HG02678 (cell line): ENCODE data around the gene NAT16.
"Not testable (repeated sequence)": the region's sequence is repeated elsewhere in the genome, so short reads cannot be mapped to it uniquely, and the experiment has no call there.

Source experiments
- ATAC-seq: cut with Tn5 transposase; IDR thresholded peaks from one replicate; pipeline ENCODE4 v1.9.1; 2021; ENCODE audit warnings: mild to moderate bottlenecking, moderate library complexity; ENCODE audit not compliant: unreplicated experiment

Gene NAT16

DNA sequence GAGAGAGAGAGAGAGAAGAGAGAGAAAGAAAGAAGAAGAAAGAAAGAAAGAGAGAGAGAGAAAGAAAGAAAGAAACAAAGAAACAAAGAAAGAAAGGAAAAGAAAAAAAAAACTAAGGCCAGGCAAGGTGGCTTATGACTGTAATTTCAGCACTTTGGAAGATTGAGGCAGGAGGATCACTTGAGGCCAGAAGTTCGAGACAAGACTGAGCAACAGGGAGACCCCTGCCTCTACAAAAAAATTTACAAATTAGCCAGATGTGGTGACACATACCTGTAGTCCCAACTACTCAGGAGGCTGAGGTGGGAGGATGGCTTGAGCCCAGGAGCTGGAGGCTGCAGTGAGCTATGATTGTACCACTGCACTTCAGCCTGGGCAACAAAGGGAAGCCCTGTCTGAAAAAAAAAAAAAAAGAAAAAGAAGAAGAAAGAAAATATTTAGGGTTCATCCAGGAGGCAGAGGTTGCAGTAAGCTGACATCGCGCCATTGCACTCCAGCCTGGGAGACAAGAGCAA, 50.4 kb downstream of the NAT16 start:
- no peak for ATAC-seq

- no peak for ATAC-seq
Observed at GRCh38 chr7:101128040-101128834, 51.9 kb downstream of the NAT16 start.

DNA sequence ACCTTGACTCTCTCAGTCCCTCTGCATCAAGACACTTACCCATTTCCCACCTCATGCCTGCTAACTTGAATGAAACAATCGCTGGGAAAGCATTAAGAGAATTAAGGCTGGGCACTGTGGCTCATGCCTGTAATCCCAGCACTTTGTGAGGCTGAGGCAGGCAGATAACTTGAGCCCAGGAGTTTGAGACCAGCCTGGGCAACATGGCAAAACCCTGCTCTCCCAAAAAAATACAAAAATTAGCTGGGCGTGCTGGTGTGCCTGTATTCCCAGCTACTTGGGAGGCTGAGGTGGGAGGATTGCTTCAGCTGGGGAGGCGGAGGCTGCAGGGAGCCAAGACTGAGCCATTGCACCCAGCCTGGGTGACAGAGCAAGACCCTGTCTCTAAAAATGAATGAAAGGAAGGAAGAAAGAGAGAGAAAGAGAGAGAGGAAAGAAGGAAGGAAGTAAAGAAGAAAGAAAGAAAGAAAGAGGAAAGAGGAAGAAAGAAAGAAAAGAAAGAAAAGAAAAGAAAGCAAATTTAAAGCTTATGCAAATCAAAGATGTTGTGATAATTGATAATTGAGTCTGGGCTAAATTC, 52.5 kb downstream of the NAT16 start:
- no peak for ATAC-seq

DNA sequence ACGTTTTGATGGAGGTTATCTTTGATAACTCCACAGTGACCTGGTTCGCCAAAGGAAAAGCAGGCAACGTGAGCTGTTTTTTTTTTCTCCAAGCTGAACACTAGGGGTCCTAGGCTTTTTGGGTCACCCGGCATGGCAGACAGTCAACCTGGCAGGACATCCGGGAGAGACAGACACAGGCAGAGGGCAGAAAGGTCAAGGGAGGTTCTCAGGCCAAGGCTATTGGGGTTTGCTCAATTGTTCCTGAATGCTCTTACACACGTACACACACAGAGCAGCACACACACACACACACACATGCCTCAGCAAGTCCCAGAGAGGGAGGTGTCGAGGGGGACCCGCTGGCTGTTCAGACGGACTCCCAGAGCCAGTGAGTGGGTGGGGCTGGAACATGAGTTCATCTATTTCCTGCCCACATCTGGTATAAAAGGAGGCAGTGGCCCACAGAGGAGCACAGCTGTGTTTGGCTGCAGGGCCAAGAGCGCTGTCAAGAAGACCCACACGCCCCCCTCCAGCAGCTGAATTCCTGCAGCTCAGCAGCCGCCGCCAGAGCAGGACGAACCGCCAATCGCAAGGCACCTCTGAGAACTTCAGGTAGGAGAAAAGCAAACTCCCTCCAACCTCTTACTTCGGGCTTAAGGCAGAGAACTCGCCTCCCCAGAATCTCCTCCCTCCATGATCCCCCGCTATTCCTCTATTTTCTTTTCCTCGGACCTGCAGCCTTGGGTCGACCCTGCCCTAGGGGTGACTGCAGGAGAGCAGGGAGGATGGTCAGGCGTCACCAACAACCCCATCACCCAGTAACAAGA, 53.2 kb downstream of the NAT16 start, which contains the start of gene SERPINE1:
TSS of gene SERPINE1 (plus strand) at position 454 of the 809 bp plus-strand sequence. CDS start 1,290 bp downstream, outside the sequence.
- ATAC-seq = peak; percentile 52

- peak; percentile 43 for ATAC-seq
Observed at GRCh38 chr7:101125989-101126650, 54.0 kb downstream of the NAT16 start.

DNA sequence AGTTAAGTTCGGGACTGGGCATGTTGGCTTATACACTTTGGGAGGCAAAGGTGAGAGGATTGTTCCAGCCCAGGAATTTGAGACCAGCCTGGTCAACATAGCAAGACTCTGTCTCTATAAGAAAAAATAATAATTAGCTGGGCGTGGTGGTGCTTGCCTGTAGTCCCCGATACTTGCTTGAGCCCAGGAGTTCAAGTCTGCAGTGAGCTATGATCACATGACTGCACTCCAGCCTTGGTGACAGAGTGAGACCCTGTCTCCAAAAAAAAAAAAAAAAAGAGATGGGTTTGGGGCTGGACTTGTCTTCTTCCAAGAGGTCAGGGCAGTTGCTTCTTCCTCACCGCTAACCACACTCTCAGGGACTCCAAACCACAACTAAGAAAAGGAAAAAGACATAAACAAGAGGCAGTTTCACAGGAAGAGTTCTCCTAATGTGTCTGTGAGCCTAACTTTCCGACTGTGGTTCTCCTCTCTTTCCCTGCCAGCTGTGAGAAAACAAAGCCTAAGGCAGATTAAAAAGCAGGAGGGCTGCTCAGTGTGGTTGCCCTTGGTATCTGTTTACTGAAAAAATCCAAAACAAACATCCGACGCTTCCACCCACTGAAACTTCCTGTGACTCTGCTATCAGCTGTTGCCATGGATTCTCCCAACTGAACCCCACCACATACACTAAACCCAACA, 55.6 kb downstream of the NAT16 start:
- ATAC-seq = no peak

DNA sequence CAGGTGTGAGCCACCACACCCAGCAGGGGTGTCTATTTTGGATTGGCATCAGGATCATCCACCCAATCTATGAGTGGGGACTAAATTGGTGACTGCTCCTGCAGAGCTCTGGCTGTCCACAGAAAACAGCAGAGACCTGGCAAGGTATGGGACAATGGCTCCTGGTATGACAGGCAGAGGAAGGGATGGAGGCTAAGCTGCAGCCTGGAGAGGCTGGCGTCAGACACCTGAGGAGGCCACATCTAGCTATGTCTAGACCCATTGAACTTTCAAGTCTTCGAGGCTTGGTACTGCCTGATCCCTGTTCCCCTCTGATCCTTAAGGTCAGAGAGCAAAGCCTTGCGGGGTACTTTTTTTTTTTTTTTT, 56.4 kb downstream of the NAT16 start:
- ATAC-seq = no peak

DNA sequence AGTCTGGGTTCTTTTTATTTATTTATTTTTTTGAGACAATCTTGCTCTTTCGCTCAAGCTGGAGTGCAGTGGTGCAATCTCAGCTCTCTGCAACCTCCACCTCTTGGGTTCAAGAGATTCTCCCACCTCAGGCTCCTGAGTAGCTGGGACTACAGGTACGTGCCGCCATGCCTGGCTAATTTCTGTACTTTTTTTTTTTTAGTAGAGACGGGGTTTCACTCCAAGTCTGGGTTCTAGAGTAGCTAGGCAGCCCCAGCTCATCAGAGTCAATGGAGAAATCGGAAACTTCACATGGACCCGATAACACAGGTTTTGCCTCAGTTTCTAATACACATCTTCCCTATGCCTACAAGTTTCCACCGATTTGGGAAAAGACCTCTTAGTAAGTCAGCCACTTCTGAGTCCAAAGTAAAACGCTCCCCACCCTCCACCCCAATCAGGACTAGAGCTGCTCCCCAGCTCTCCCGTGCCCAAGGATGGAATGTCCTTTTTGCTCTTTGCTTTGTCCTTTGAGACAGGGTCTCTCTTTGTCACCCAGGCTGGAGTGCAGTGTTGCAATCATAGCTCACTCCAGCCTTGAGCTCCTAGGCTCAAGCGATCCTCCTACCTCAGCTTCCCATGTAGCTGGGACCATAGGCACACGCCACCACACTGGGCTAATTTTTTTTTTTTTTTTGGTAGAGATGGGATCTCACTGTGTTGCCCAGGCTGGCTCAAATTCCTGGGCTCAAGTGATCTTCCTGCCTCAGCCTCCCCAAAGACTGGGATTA, 57.0 kb downstream of the NAT16 start:
- ATAC-seq = no peak

- ATAC-seq = no peak
Observed at GRCh38 chr7:101121991-101122932, 57.8 kb downstream of the NAT16 start.

DNA sequence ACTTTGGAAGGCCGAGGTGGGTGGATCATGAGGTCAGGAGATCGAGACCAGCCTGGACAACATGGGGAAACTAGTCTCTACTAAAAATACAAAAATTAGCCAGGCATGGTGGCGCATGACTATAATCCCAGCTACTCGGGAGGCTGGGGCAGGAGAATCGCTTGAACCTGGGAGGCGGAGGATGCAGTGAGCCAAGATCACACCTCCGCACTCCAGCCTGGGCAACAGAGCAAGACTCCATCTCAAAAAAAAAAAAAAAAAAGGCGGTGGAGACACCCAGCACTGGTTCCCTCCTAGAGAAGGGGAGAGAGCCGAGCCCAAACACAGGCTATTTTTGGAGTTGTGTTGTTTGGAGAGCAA, 58.5 kb downstream of the NAT16 start:
- ATAC-seq = not testable (repeated sequence)
